ENCODE measurements around the gene GUCY2C.
A peak's percentile ranks its signal among the peaks of the same experiment; 100 is the strongest.

GUCY2C gene

GRCh38 chr12:14629832-14630710, 66.3 kb downstream of the GUCY2C start:
- Histone ChIP-seq H3K4me3 (ENCODE audit: low read depth, low read length, poor library complexity, severe bottlenecking) (no peak overlapping the region), H3K79me2 (ENCODE audit: insufficient read depth, low read length) (no peaks in the 10 kb centered on the region), H3K9ac (ENCODE audit: low read length) (no peak overlapping the region), H3K27ac (ENCODE audit: low read depth, low read length, poor library complexity, severe bottlenecking) (no peak overlapping the region), H3K36me3 (ENCODE audit: insufficient read depth, low read length) (no peaks in the 10 kb centered on the region), H3K4me2 (ENCODE audit: low read length) (no peak overlapping the region), H2AFZ (ENCODE audit: low read length) (no peak overlapping the region), H3K9me2 (ENCODE audit: low read depth, low read length) (no peaks in the 10 kb centered on the region), H4K20me1 (ENCODE audit: insufficient read depth, low read length) (no peaks in the 10 kb centered on the region), H3F3A (ENCODE audit: insufficient read depth, low read length) (no peaks in the 10 kb centered on the region), H3K9me3 (ENCODE audit: low read length) (peaks cover 2% of the 10 kb centered on the region; the same call in 1 of the 2 replicates), H3K27me3 (ENCODE audit: insufficient read depth, low read length) (no peaks in the 10 kb centered on the region), H3K4me1 (ENCODE audit: insufficient read depth, low read length, severe bottlenecking) (no peaks in the 10 kb centered on the region)
- TF ChIP-seq EZH2 (IDR thresholded peaks at IDR 0.05; ENCODE audit: borderline replicate concordance, low read length): no peak
- TF ChIP-seq CTCF (IDR thresholded peaks at IDR 0.05; ENCODE audit: low read length): peak; percentile 98

- no peak overlapping the region for H2AFZ ChIP-seq (ENCODE audit: low read length)
- H3K79me2 ChIP-seq (ENCODE audit: insufficient read depth, low read length): no peaks in the 10 kb centered on the region
- no peak overlapping the region for H3K27ac ChIP-seq (ENCODE audit: low read depth, low read length, poor library complexity, severe bottlenecking)
- H3F3A ChIP-seq (ENCODE audit: insufficient read depth, low read length): no peaks in the 10 kb centered on the region
- no peaks in the 10 kb centered on the region for H4K20me1 ChIP-seq (ENCODE audit: insufficient read depth, low read length)
- H3K4me1 ChIP-seq (ENCODE audit: insufficient read depth, low read length, severe bottlenecking): no peaks in the 10 kb centered on the region
- no peak for TF ChIP-seq EZH2 (IDR thresholded peaks at IDR 0.05; ENCODE audit: borderline replicate concordance, low read length)
- no peak for TF ChIP-seq CTCF (IDR thresholded peaks at IDR 0.05; ENCODE audit: low read length)
- no peak overlapping the region for H3K4me3 ChIP-seq (ENCODE audit: low read depth, low read length, poor library complexity, severe bottlenecking)
- no peak overlapping the region for H3K4me2 ChIP-seq (ENCODE audit: low read length)
- H3K9me3 ChIP-seq (ENCODE audit: low read length): no peaks in the 10 kb centered on the region
- no peaks in the 10 kb centered on the region for H3K36me3 ChIP-seq (ENCODE audit: insufficient read depth, low read length)
- no peaks in the 10 kb centered on the region for H3K27me3 ChIP-seq (ENCODE audit: insufficient read depth, low read length)
- no peak overlapping the region for H3K9ac ChIP-seq (ENCODE audit: low read length)
- H3K9me2 ChIP-seq (ENCODE audit: low read depth, low read length): no peaks in the 10 kb centered on the region
These were observed 67.6 kb downstream of the GUCY2C start for GRCh38 chr12:14628771-14629170.

DNA sequence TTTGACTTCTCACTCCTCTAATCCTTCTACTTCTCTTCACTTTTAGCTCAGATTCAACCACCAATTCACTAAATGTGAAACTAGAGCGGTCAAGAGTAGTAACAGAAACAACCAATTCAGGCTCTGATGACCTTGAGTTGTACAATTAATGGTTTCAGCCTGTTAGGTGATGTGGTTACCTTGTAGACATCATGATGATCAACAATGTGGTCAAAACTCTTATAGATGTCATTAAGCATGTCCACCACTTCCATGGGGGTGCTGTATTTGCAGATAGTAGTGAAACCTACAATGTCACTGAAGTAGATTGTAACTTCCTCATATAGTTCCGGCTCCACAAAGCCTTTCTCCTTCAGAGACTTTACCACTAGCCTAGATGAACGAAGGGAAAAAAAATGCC, 74.6 kb downstream of the GUCY2C start:
- Histone ChIP-seq H3K36me3 (ENCODE audit: insufficient read depth, low read length) (peaks cover 5% of the 10 kb centered on the region; the same call in 1 of the 2 replicates), H3K4me1 (ENCODE audit: insufficient read depth, low read length, severe bottlenecking) (peaks cover 34% of the 10 kb centered on the region), H3K9me2 (ENCODE audit: low read depth, low read length) (no peaks in the 10 kb centered on the region), H3F3A (ENCODE audit: insufficient read depth, low read length) (no peaks in the 10 kb centered on the region), H4K20me1 (ENCODE audit: insufficient read depth, low read length) (no peaks in the 10 kb centered on the region), H3K9me3 (ENCODE audit: low read length) (0 out of 2 replicates have a peak, but pooled peaks cover 3% of the 10 kb centered on the region), H3K27me3 (ENCODE audit: insufficient read depth, low read length) (no peaks in the 10 kb centered on the region), H3K27ac (ENCODE audit: low read depth, low read length, poor library complexity, severe bottlenecking) (peak overlapping the region; percentile 83), H3K9ac (ENCODE audit: low read length) (no peak overlapping the region), H3K4me3 (ENCODE audit: low read depth, low read length, poor library complexity, severe bottlenecking) (no peak overlapping the region), H3K79me2 (ENCODE audit: insufficient read depth, low read length) (no peaks in the 10 kb centered on the region), H3K4me2 (ENCODE audit: low read length) (peak overlapping the region; percentile 10; the same call in 1 of the 2 replicates), H2AFZ (ENCODE audit: low read length) (peak overlapping the region; percentile 31; the same call in 1 of the 2 replicates)
- TF ChIP-seq EZH2 (IDR thresholded peaks at IDR 0.05; ENCODE audit: borderline replicate concordance, low read length): no peak
- TF ChIP-seq CTCF (IDR thresholded peaks at IDR 0.05; ENCODE audit: low read length): no peak
